NCI-H2081 (cell line): ENCODE results near the gene ZNF217.
"Not testable (repeated sequence)": the region's sequence is repeated elsewhere in the genome, so short reads cannot be mapped to it uniquely, and the experiment has no call there.

Experiments used
- DNase-seq, 2 experiments: peaks; one replicate each; lab custom pipeline; 2025; lab: John Stamatoyannopoulos, UW

The ZNF217 gene

DNA sequence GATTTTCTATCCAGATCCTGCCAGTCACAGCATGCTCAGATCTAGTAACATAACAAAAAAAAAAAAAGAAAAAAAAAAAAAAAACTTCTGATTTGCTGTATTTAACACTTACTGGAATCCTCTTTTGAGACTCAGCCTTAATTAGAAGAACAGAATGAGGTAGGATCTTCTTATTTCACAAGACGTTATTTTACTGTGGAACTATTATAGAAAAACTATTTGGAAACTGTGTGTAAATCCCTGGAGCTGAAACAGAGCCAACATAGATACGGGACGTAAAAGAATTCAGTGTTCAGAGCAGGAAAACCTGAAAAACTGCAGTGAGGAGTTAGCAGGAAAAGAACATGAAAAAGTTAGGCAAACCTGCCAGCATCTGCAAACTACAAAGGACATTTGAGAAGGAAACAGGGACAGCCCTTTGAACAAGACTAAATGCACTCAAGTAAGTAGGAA lies 3.4 kb upstream of the ZNF217 start:
- no peak for DNase-seq

- DNase-seq = not testable (repeated sequence)
Measured at GRCh38 chr20:53596189-53597001, 2.8 kb upstream of the ZNF217 start.

DNA sequence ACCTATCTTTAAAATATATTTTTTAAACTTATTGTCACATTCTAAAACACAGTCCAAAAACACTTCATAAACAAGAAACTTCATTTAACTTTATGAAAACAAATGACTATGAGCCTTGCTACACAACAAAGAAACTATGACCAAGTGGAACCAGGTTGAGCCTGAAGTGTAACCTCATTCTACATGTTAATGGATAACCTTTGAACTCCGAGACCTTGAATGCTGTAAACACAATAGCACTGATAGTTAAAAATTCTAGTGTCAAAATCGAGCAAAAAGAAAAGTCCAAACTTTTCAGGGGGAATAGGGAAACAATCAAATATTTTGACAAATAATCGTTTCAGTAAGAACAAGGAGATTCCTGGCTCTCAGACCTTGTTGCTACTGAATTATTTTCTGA lies 2.1 kb upstream of the ZNF217 start:
- DNase-seq = not testable (repeated sequence)

- no peak for DNase-seq
Measured at GRCh38 chr20:53595018-53595378, 1.4 kb upstream of the ZNF217 start.

- peak; percentile 85 to 95 for DNase-seq
Measured at GRCh38 chr20:53594068-53595017, 704 bp upstream of the ZNF217 start.

GRCh38 chr20:53592992-53593465 lies 610 bp downstream of the ZNF217 start:
- no peak for DNase-seq

DNA sequence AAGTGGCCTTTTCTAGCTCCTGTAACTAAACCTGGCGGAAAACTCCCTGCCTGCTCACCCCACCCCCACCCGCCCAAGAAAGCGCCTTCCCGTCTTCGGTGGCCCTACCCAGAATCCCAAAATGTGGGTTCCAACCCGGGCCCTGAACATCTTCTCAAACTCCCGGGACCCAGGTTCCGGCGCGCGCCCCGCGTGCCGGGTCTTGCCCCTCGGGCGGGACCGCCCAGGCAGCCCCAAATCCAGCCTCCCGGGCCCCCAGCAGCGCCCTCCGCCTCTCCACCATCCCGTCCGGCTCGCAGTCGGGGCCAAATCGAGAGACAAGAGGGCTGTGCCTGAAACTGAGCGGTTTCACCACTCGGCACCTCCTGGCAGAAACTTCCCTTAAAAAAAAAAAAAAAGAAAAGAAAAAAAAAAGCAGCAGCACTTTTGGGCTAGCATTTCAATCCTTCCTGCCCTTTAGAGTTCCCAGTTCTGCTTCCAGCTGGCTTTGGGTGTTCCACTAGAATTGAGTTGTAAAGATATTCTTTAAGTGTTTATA lies 1.1 kb downstream of the ZNF217 start:
- not testable (repeated sequence) for DNase-seq

DNA sequence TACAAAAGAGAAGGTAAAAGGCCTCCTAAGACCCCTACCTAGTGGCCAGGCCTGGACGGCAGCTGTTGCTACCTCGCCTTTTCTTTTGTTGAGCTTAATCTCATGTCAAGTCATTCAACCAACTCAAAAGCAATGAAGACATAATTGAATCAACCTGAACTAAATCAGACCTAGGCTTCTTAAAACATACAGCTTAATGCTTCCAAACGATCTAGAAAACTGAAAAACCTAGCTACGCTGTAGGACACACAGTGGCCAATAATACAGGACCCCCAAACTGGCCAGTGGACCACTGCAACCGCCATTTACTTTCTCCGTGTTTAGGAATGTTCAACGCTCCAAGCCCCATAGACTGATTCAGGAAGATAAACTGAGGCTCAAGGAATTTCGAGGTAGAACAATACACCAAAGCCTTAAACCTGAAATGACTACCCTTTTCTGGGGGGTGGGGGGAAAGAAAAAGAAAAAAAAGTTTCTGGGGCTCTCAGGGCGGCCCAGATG lies 1.6 kb downstream of the ZNF217 start:
- not testable (repeated sequence) for DNase-seq

DNA sequence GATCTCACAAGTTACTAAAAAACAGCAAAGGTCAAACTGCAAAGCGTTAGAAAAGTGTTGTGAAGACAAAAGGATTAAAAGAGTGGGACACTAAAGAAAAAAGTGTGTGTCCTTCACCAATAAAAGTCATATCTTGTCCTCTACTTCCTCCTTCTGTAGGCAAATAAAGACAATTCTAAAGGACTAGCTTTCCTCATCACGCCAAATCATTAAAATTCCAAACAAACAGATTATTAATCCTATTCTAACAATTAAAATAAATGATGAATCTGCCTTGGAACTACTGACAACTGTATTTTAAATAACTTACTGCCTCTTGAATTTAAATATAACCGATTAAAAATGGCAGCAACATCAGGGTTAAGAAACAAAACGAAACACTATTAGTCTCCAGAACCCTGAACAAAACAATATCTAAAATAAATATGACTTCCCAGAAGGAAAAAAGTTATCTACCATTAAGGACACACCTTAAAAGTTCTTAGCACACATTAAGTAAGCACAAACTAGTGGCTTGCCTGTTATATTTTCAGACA lies 2.4 kb downstream of the ZNF217 start:
- DNase-seq = not testable (repeated sequence)

- not testable (repeated sequence) for DNase-seq
Measured at GRCh38 chr20:53590608-53591007, 3.0 kb downstream of the ZNF217 start.

- DNase-seq = not testable (repeated sequence)
Measured at GRCh38 chr20:53590122-53590521, 3.5 kb downstream of the ZNF217 start.

GRCh38 chr20:53589321-53590065 lies 4.1 kb downstream of the ZNF217 start:
- DNase-seq = not testable (repeated sequence)

GRCh38 chr20:53587157-53587703 lies 6.4 kb downstream of the ZNF217 start:
- DNase-seq = not testable (repeated sequence)

- DNase-seq = no peak
Measured at GRCh38 chr20:53586640-53587039, 7.0 kb downstream of the ZNF217 start.

DNA sequence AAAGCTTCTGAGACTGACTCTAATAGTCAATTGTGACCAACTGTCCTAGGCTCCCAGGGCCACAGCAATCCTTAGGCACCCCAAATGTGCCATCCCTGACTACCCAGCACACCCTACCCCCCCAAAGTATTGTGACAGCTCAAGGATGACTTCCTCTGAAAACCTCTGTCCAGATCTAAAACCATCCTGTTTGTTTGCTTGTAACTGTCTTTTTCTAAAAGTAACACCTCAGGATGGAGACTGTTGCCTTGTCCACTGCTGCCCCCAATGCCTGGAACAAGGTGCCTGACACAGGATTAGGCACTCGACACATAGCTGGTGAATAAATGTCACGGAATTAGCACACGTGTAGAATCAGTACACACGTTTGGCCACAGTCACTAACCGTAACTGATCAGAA lies 7.7 kb downstream of the ZNF217 start:
- not testable (repeated sequence) for DNase-seq

DNA sequence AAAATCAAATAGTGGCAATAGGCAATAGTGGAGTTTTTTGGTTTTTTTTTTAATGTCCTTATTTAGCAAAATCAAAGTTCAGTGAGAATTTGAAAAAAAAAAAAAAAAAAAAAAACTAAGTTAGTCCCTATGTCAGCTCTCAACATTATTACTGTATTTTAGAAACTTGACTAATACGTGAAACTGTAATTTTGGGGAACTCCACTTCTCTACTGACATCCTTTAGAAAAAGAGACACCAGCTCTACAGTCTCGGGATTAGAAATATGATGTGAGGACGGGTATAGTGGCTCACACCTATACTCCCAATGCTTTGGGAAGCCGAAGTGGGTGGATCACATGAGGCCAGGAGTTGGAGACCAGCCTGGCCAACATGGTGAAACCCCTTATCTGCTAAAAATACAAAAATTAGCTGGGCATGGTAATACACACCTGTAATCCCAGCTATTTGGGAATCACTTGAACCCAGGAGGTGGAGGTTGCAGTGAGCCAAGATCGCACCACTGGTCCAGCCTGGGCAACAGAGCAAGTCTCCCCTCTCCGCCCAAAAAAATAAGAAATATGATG lies 8.6 kb downstream of the ZNF217 start:
- not testable (repeated sequence) for DNase-seq

DNA sequence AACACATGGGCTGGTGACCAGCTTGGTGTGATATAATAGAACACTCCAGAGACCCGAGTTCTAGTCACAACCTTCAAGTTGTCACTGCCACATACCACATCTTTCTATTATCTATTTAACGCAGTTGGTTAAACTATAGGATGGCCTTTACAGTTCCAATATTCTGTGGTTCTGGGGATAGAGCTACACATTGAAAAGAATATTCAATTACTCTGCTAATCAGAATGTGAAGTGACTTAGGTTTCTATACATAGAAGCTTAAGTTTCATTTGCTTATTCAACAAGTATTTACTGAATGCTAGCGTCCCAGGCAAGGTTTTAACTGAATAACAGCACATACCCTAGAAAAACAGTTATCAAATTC lies 9.1 kb downstream of the ZNF217 start:
- not testable (repeated sequence) for DNase-seq

DNA sequence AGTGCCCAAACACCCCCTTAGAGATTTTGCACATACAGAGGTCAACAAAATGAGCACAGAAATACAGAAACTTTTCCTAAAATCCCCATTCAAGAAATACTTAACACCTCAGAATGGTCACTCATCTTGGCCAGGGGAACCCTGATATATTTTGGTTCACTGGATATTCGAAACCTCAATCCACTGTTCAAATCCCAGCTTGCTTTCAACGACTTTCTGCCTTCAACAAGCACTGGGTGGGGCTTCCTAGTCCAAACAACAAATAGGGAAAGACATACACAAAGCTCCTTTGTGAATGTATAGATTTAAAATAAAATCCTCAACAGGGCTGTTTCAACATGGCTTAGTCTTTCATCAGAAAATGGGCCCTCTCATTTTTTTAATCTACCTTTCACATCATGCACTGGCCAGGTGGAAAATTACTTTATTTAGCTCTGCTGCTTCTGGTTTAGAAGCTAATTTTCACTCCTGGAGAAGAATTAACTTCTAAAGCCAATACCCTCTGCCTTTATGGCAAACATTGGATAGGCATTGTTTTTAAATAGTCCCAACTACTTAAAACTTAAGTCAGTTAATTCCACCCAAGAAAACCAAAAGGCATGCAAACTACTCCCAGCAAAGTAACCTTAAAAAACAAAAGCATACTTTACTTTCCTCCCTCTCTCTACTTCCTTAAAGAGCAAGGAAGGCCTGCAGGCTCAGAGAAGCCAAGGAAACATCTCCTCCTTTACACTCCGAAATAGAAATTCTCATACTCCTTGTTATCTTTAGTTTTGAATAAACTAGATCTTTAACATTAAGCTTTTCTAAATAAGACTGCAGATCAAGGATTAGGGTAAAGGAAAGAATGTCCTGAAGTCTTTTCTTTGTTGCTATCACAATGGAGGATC lies 9.7 kb downstream of the ZNF217 start:
- not testable (repeated sequence) for DNase-seq

GRCh38 chr20:53582574-53583351 lies 10.9 kb downstream of the ZNF217 start:
- DNase-seq = no peak
